ENCODE results near the gene KCNIP4.

GRCh38 chr4:21901281-21901680, 47.3 kb downstream of the KCNIP4 start:
- TF ChIP-seq CTCF (IDR thresholded peaks at IDR 0.05 in 8 of 11, conservative IDR thresholded peaks at IDR 0.05 in 3 of 11) (no peak), POLR2A (IDR thresholded peaks at IDR 0.05) (no peak), POLR2AphosphoS5 (IDR thresholded peaks at IDR 0.05) (no peak)
